Peyer's patch (tissue), 4 donors: ENCODE measurements around the gene ELAPOR1.

Experiments used
- CTCF ChIP-seq, 6 experiments: fragments of 450-650 bp in 4 of 6; fragments of 200-600 bp in 2 of 6; sonication (generic) in 1 of 6; IDR thresholded peaks; one replicate each; pipeline ENCODE4 v1.5.1; 2017 to 2019; ENCODE audit warnings: antibody characterized with exemption in 6 of 6, mild to moderate bottlenecking in 3 of 6, moderate library complexity in 1 of 6
- POLR2A ChIP-seq, 2 donors: fragments of 450-650 bp; IDR thresholded peaks; one replicate each; pipeline ENCODE4 v1.5.1; 2017; ENCODE audit warnings: antibody characterized with exemption in 2 of 2, mild to moderate bottlenecking in 2 of 2, moderate library complexity in 2 of 2

DNA sequence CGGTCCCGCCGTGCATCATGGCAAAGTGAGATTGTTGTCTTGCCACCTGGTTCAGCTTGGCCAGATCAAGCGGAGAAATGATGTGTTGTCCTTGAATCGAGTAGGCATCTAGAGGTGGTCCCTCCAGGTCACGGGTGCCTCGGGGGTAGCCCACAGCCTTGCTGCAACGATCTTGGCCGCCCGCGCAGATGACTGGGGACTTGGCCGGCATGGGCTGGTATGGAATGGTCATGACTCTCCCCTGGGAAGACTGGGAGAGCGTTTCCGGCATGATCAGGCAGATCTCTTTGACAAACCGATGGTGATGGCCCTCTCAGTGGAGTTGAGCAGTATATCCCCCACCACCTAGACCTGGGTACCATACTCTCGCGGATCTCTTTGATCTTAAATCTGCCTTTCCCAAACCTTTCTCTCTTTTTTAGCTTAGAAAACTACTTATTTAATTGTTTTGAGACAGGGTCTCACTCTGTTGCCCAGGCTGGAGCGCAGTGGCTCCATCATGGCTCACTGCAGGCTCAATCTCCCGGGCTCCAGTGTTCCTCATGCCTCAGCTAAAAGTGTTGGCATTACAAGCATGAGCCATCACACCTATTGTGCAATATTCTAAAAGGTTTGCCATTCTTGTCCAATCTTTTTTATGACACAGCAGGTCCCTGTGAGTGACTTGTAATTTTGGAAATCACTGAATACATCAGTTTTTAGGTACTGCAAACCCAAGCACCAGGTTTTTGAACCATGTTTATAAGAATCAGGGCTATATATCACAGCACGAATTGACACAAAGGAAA lies 9.4 kb upstream of the ELAPOR1 start:
- TF ChIP-seq CTCF (IDR thresholded peaks at IDR 0.05) (no peak), POLR2A (IDR thresholded peaks at IDR 0.05) (no peak)
